Erythroblast (primary cell): Measurements from ENCODE around the gene SERPINA1.
"Not testable (repeated sequence)": the region's sequence is repeated elsewhere in the genome, so short reads cannot be mapped to it uniquely, and the experiment has no call there.

ENCODE experiments used
- GATA1 ChIP-seq: IDR thresholded peaks from 2 replicates; pipeline ENCODE4 v1.6.1; 2011; ENCODE audit warnings: low read depth, mild to moderate bottlenecking, control low read depth, low read length, moderate library complexity
- POLR2A ChIP-seq: IDR thresholded peaks from 2 replicates; pipeline ENCODE4 v1.6.1; 2011; ENCODE audit warnings: mild to moderate bottlenecking, low read length

DNA sequence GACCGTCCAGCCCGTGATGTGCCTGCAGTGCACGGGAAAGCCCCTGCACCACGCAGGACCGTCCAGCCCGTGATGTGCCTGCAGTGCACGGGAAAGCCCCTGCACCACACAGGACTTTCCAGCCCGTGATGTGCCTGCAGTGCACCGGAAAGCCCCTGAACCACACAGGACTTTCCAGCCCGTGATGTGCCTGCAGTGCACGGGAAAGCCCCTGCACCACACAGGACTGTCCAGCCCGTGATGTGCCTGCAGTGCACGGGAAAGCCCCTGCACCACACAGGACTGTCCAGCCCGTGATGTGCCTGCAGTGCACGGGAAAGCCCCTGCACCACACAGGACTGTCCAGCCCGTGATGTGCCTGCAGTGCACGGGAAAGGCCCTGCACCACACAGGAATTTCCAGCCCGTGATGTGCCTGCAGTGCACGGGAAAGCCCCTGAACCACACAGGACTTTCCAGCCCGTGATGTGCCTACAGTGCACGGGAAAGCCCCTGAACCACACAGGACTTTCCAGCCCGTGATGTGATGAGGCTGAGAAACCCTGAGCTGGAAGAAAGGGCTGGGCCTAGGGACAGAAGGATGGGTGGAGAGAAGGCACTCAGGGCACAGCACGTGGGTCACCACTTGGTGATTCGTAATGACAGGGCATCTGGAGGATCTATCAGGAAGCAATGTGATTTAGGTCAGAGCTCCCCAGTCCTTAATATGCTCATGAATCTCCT lies 42.2 kb downstream of the SERPINA1 start:
- not testable (repeated sequence) for TF ChIP-seq POLR2A, GATA1
